Rectal smooth muscle tissue (tissue), 1 donor: ENCODE data around the gene RASL10B.

Experiments
- H3K27ac ChIP-seq: one replicate; pipeline ENCODE4 v1.7.0; 2013; ENCODE audit warnings: low read depth, low read length, inconsistent platforms
- H3K27me3 ChIP-seq: one replicate; pipeline ENCODE4 v1.7.0; 2013; ENCODE audit warnings: low read length; ENCODE audit not compliant: control insufficient read depth, insufficient read depth
- H3K36me3 ChIP-seq: one replicate; pipeline ENCODE4 v1.7.0; 2013; ENCODE audit warnings: low read length; ENCODE audit not compliant: control insufficient read depth, insufficient read depth
- H3K4me1 ChIP-seq: one replicate; pipeline ENCODE4 v1.7.0; 2013; ENCODE audit warnings: low read length; ENCODE audit not compliant: control insufficient read depth, insufficient read depth
- H3K4me3 ChIP-seq: one replicate; pipeline ENCODE4 v1.7.0; 2013; ENCODE audit warnings: low read length
- H3K9ac ChIP-seq: one replicate; pipeline ENCODE4 v1.7.0; 2013; ENCODE audit warnings: low read length

RASL10B gene

GRCh38 chr17:35725802-35726126 is 5.7 kb upstream of the RASL10B start:
- H3K27ac ChIP-seq, result no peak overlapping the region
- peaks cover 3% of the 10 kb centered on the region for H3K4me1 ChIP-seq
- H3K9ac ChIP-seq, result no peak overlapping the region
- no peak overlapping the region for H3K4me3 ChIP-seq
- no peaks in the 10 kb centered on the region for H3K27me3 ChIP-seq
- H3K36me3 ChIP-seq, result peaks cover 21% of the 10 kb centered on the region

GRCh38 chr17:35726127-35726952 is 5.1 kb upstream of the RASL10B start:
- peaks cover 21% of the 10 kb centered on the region for H3K36me3 ChIP-seq
- peaks cover 9% of the 10 kb centered on the region for H3K4me1 ChIP-seq
- H3K27me3 ChIP-seq, result no peaks in the 10 kb centered on the region
- H3K27ac ChIP-seq, result no peak overlapping the region
- H3K4me3 ChIP-seq, result no peak overlapping the region
- no peak overlapping the region for H3K9ac ChIP-seq

GRCh38 chr17:35726953-35727460 is 4.4 kb upstream of the RASL10B start:
- Histone ChIP-seq H3K27ac (no peak overlapping the region), H3K4me3 (no peak overlapping the region), H3K27me3 (no peaks in the 10 kb centered on the region), H3K36me3 (peaks cover 21% of the 10 kb centered on the region), H3K4me1 (peaks cover 9% of the 10 kb centered on the region), H3K9ac (no peak overlapping the region)

GRCh38 chr17:35727635-35728034 is 3.8 kb upstream of the RASL10B start:
- peaks cover 21% of the 10 kb centered on the region for H3K36me3 ChIP-seq
- H3K4me3 ChIP-seq, result no peak overlapping the region
- no peak overlapping the region for H3K27ac ChIP-seq
- no peaks in the 10 kb centered on the region for H3K27me3 ChIP-seq
- H3K4me1 ChIP-seq, result peaks cover 9% of the 10 kb centered on the region
- no peak overlapping the region for H3K9ac ChIP-seq

GRCh38 chr17:35728551-35728950 is 2.9 kb upstream of the RASL10B start:
- Histone ChIP-seq H3K36me3 (peaks cover 19% of the 10 kb centered on the region), H3K4me1 (peaks cover 9% of the 10 kb centered on the region), H3K27me3 (no peaks in the 10 kb centered on the region), H3K9ac (no peak overlapping the region), H3K27ac (no peak overlapping the region), H3K4me3 (no peak overlapping the region)

GRCh38 chr17:35729405-35729833 is 2.0 kb upstream of the RASL10B start:
- H3K9ac ChIP-seq, result no peak overlapping the region
- H3K27me3 ChIP-seq, result no peaks in the 10 kb centered on the region
- no peak overlapping the region for H3K27ac ChIP-seq
- H3K36me3 ChIP-seq, result peaks cover 11% of the 10 kb centered on the region
- no peak overlapping the region for H3K4me3 ChIP-seq
- H3K4me1 ChIP-seq, result peaks cover 9% of the 10 kb centered on the region

DNA sequence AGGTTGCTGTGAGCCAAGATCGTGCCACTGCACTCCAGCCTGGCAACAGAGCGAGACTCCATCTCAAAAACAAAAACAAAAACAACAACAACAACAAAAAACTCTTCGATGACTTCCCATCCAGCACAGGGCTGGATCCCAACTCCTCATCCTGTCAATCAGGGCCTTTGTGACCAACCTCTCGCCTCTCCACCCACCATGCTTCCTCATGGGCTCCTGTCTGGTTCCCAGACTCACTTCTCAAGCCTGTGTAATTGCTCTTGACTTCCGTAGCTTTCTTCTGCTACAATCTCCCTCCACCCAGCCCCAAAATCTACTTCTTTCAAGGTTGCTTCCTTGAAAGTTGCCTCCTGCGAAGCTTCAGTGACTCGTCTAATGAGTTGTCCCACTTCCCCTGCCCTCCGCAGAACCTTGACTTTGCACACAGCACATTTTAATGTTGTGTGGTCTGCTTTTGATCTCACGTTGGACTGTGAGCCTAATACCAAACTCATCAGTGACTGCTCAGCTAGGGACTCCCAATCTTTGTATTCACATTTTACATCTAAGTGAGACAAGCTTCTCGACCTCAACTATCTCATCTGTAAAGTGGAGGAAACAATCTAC is 936 bp upstream of the RASL10B start:
- Histone ChIP-seq H3K9ac (no peak overlapping the region), H3K4me1 (peaks cover 9% of the 10 kb centered on the region), H3K27me3 (no peaks in the 10 kb centered on the region), H3K36me3 (peaks cover 5% of the 10 kb centered on the region), H3K27ac (no peak overlapping the region), H3K4me3 (no peak overlapping the region)

DNA sequence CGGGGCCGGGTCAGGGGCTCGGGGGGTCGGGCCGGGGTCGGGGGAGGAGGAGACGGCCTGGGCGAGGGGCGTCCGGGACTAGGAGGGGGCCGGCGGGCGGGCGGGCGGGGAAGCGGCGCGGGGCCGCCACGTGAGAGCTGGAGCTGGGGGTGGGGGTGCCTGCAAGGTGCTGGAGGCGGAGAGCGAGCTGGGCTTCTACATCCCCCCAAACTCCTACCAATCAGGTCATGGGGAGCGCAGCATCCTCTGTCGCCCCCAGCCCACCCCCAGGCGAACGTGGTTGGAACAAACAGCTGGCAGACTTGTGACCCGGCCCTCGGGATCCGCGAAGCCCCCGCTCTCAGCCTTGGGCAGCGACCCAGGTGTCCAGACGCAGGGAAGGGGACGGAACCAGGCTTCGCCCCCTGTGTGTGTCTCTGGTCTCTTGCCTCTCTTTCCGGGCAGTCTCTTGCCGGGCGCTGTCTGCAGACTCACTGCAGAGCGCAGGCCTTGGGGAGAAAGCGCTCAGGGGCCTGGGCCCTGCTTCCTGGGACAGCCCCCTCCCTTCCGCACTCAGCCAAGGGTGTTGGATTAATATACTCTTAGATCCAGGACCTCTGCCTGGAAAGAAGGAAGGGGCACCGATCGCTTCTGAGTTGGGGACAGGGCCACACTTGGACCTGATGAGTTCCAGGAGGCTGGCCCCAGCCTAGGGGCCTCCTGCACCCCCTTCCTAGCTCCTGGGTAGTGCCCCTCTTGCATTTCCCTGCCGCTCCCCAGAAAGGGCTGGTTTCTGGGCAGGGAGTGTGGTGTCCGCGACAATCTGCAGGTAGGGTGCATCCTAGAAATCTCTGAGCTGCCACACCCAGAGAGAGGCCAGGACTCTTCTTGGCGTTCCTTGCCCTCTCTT is 722 bp downstream of the RASL10B start:
- Histone ChIP-seq H3K27me3 (no peaks in the 10 kb centered on the region), H3K9ac (no peak overlapping the region), H3K27ac (no peak overlapping the region), H3K4me1 (peaks cover 9% of the 10 kb centered on the region), H3K36me3 (no peaks in the 10 kb centered on the region), H3K4me3 (peak overlapping the region; percentile 53)

DNA sequence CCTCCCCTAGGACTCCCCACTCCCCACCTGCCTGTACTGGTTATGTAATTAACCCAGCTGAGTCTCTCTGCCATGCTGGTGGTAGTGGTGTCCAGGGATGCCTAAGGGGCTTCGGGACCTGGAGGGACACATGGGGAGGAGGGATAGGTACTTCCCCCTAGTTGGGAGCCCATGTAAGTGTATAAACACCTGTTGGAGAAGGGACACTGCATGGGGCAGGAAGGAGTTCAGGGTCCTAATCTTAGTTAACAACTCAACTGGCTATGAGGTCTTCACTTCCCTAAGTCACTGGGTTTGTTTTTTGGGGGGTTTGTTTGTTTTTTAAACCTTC is 1.3 kb downstream of the RASL10B start:
- no peak overlapping the region for H3K27ac ChIP-seq
- no peak overlapping the region for H3K9ac ChIP-seq
- no peaks in the 10 kb centered on the region for H3K36me3 ChIP-seq
- H3K27me3 ChIP-seq, result no peaks in the 10 kb centered on the region
- peaks cover 9% of the 10 kb centered on the region for H3K4me1 ChIP-seq
- no peak overlapping the region for H3K4me3 ChIP-seq

- Histone ChIP-seq H3K27me3 (no peaks in the 10 kb centered on the region), H3K36me3 (no peaks in the 10 kb centered on the region), H3K4me1 (peaks cover 9% of the 10 kb centered on the region), H3K27ac (no peak overlapping the region), H3K9ac (no peak overlapping the region), H3K4me3 (no peak overlapping the region)
Observed at GRCh38 chr17:35733366-35733765, 1.9 kb downstream of the RASL10B start.

GRCh38 chr17:35734396-35734795 is 3.0 kb downstream of the RASL10B start:
- no peaks in the 10 kb centered on the region for H3K27me3 ChIP-seq
- peaks cover 9% of the 10 kb centered on the region for H3K4me1 ChIP-seq
- no peak overlapping the region for H3K9ac ChIP-seq
- no peaks in the 10 kb centered on the region for H3K36me3 ChIP-seq
- H3K27ac ChIP-seq, result no peak overlapping the region
- H3K4me3 ChIP-seq, result no peak overlapping the region

DNA sequence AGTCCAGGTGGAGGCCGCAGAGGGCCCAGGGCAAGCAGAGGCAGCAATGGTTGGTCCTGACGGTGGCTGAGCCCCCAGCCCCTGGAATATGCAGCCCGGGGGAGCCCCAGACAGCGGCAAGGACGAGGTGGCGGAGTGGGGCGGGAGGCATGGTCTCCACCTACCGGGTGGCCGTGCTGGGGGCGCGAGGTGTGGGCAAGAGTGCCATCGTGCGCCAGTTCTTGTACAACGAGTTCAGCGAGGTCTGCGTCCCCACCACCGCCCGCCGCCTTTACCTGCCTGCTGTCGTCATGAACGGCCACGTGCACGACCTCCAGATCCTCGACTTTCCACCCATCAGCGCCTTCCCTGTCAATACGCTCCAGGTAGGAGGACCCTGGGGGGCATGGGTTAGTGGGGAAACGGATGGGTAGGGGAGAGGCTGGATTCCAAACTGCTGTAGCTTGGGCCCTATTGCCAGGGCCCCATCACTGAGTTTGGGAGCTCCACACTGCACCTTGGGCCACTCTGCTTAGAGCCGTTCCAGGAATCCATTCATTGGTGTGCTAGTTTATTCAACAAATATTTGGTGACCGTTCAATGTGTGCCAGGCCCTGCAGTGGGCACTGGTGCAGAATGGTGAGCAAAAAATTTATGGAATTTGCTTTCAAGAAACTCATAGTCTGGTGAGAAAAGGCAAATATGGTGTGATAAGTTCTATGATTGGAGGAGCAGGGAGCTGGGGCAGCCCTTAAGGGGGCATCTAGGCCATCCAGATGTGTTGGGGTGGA is 3.8 kb downstream of the RASL10B start:
- H3K27me3 ChIP-seq, result peaks cover 2% of the 10 kb centered on the region
- no peaks in the 10 kb centered on the region for H3K36me3 ChIP-seq
- H3K4me3 ChIP-seq, result no peak overlapping the region
- peaks cover 9% of the 10 kb centered on the region for H3K4me1 ChIP-seq
- H3K9ac ChIP-seq, result no peak overlapping the region
- H3K27ac ChIP-seq, result no peak overlapping the region
